HepG2 (cell line): ENCODE data around the gene PDPK1. TPM values are rescaled to one million over a fixed set of nuclear protein-coding genes. Genes with fewer than 3 reads are reported as not detected.

Experiments used
- ARNTL ChIP-seq: sonication (generic); formaldehyde crosslinking; IDR thresholded peaks from 2 replicates; pipeline ENCODE4 v1.4.0; 2020; ENCODE audit warnings: mild to moderate bottlenecking, missing genetic modification reagents
- DNMT3B ChIP-seq: conservative IDR thresholded peaks from 2 replicates; pipeline ENCODE4 v1.6.1; 2016; ENCODE audit warnings: missing biosample characterization, control low read depth
- FOXK2 ChIP-seq: fragments of 450-650 bp; IDR thresholded peaks from 2 replicates; pipeline ENCODE4 v1.6.1; 2016
- MEF2D ChIP-seq: sonication (generic); formaldehyde crosslinking; IDR thresholded peaks from 2 replicates; pipeline ENCODE4 v1.5.1; 2020; ENCODE audit warnings: mild to moderate bottlenecking, missing genetic modification reagents
- NPAS2 ChIP-seq: sonication (generic); formaldehyde crosslinking; IDR thresholded peaks from 2 replicates; pipeline ENCODE4 v1.8.0; 2022; ENCODE audit warnings: mild to moderate bottlenecking, missing genetic modification reagents, borderline replicate concordance
- NR2F6 ChIP-seq, 2 experiments: IDR thresholded peaks; 2 replicates each; pipeline ENCODE4 v1.6.1; 2016; ENCODE audit warnings: antibody characterized with exemption in 1 of 2, mild to moderate bottlenecking in 1 of 2
- PBX2 ChIP-seq: IDR thresholded peaks from 2 replicates; pipeline ENCODE4 v1.6.1; 2016; ENCODE audit warnings: control low read depth
- RBM22 ChIP-seq: fragments of 200-400 bp; formaldehyde crosslinking; optimal IDR thresholded peaks from 2 replicates; pipeline ENCODE3; 2017; ENCODE audit warnings: mild to moderate bottlenecking, low read length, moderate library complexity
- RBM39 ChIP-seq: fragments of 200-400 bp; formaldehyde crosslinking; IDR thresholded peaks from one replicate; pipeline ENCODE4 v1.6.1; 2018; ENCODE audit warnings: antibody characterized with exemption, mild to moderate bottlenecking, low read depth, low read length; ENCODE audit not compliant: poor library complexity, severe bottlenecking
- SOX13 ChIP-seq, 3 experiments: fragments of 450-650 bp in 1 of 3; sonication (generic) in 1 of 3; formaldehyde crosslinking in 1 of 3; IDR thresholded peaks in 2 of 3; conservative IDR thresholded peaks in 1 of 3; 2 replicates each; pipeline versions ENCODE4 v1.5.0 to v1.6.1; 2016 to 2020; ENCODE audit warnings: antibody characterized with exemption in 1 of 3, mild to moderate bottlenecking in 1 of 3, missing compliant biosample characterization in 1 of 3, missing genetic modification reagents in 1 of 3, moderate library complexity in 1 of 3
- ZBED4 ChIP-seq: sonication (generic); formaldehyde crosslinking; IDR thresholded peaks from 2 replicates; pipeline ENCODE4 v1.4.0; 2020; ENCODE audit warnings: missing genetic modification reagents, borderline replicate concordance
- ZBTB1 ChIP-seq: sonication (generic); formaldehyde crosslinking; IDR thresholded peaks from 2 replicates; pipeline ENCODE4 v1.4.0; 2020; ENCODE audit warnings: missing genetic modification reagents, borderline replicate concordance
- ZBTB46 ChIP-seq: sonication (generic); formaldehyde crosslinking; IDR thresholded peaks from 2 replicates; pipeline ENCODE4 v1.4.0; 2020; ENCODE audit warnings: mild to moderate bottlenecking, missing genetic modification reagents, borderline replicate concordance
- ZFP1 ChIP-seq: IDR thresholded peaks from 2 replicates; pipeline ENCODE4 v1.6.1; 2016
- ZNF770 ChIP-seq: sonication (generic); formaldehyde crosslinking; IDR thresholded peaks from 2 replicates; pipeline ENCODE4 v1.5.0; 2020; ENCODE audit warnings: mild to moderate bottlenecking, missing genetic modification reagents
- ZNF775 ChIP-seq: sonication (generic); formaldehyde crosslinking; IDR thresholded peaks from 2 replicates; pipeline ENCODE4 v1.4.0; 2020; ENCODE audit warnings: missing genetic modification reagents, mild to moderate bottlenecking, moderate library complexity, borderline replicate concordance
- ZNF784 ChIP-seq: sonication (generic); formaldehyde crosslinking; IDR thresholded peaks from 2 replicates; pipeline ENCODE4 v1.5.1; 2020; ENCODE audit warnings: missing genetic modification reagents, mild to moderate bottlenecking, borderline replicate concordance
- ZSCAN9 ChIP-seq: IDR thresholded peaks from 2 replicates; pipeline ENCODE4 v1.6.1; 2016; ENCODE audit warnings: borderline replicate concordance
- polyA plus RNA-seq, 8 experiments: library from polyadenylated mRNA; depleted of rRNA in 3 of 8; stranded (reverse) in 7 of 8; unstranded in 1 of 8; fragments of >200 nt; fragmentation: Illumina TruSeq in 4 of 8; extraction: Trizol in 4 of 8; gene quantifications; 2 replicates each; pipeline versions ENCODE4 v1.2.1 to v1.2.3, GENCODE V29; 2011 to 2016; ENCODE audit warnings: low read depth in 4 of 8, missing spikeins in 1 of 8, mixed read lengths in 1 of 8; ENCODE audit not compliant: insufficient read depth in 1 of 8
- total RNA-seq, 5 experiments: library from RNA; depleted of rRNA; stranded (reverse); fragments of >200 nt; fragmentation: Illumina TruSeq; extraction: Trizol; gene quantifications; 2 replicates each; pipeline ENCODE4 v1.2.3, GENCODE V29; 2016; ENCODE audit warnings: low read depth in 1 of 5

PDPK1 gene
- total and polyA plus RNA-seq, 2 of the 13 experiments (the other 11 are each of a cell fraction or from before 2014, with no cell fraction given) = 59.6 to 129 TPM

- TF ChIP-seq ZBED4 (no peak), ARNTL (CRISPR knock-in tag) (no peak; the same call in 1 of the 2 replicates), ZSCAN9 (no peak; the same call in 1 of the 2 replicates), ZNF784 (0 out of 2 replicates have a peak, but pooled peaks have one; percentile 11), NR2F6 (IDR thresholded peaks at IDR 0.05) (no peak), NR2F6 (CRISPR knock-in tag; IDR thresholded peaks at IDR 0.05) (no peak), ZBTB46 (CRISPR knock-in tag) (no peak), RBM22 (peak; percentile 66), MEF2D (CRISPR knock-in tag) (no peak), ZBTB1 (CRISPR knock-in tag) (peak; percentile 59; the same call in 1 of the 2 replicates), PBX2 (CRISPR knock-in tag) (no peak), ZNF770 (CRISPR knock-in tag) (no peak), ZNF775 (CRISPR knock-in tag) (no peak), NPAS2 (CRISPR knock-in tag) (no peak), FOXK2 (no peak), ZFP1 (CRISPR knock-in tag) (no peak), DNMT3B (CRISPR knock-in tag) (no peak), SOX13 (IDR thresholded peaks at IDR 0.05) (no peak), SOX13 (CRISPR knock-in tag; conservative IDR thresholded peaks at IDR 0.05 in 1 of 2, IDR thresholded peaks at IDR 0.05 in 1 of 2) (no peak), RBM39 (no peak)
Measured at GRCh38 chr16:2532494-2533141, 5.2 kb upstream of the PDPK1 start (continued).
